ENCODE results near the gene MGAT5.

MGAT5 gene

GRCh38 chr2:134431838-134432434 lies 178.1 kb downstream of the MGAT5 start:
- no peak for TF ChIP-seq CTCF (IDR thresholded peaks at IDR 0.05)

GRCh38 chr2:134432435-134432883 lies 178.6 kb downstream of the MGAT5 start:
- no peak for TF ChIP-seq CTCF (IDR thresholded peaks at IDR 0.05)

- no peak for TF ChIP-seq CTCF (IDR thresholded peaks at IDR 0.05)
These were observed 179.6 kb downstream of the MGAT5 start for GRCh38 chr2:134433469-134433868.

GRCh38 chr2:134433979-134434378 lies 180.1 kb downstream of the MGAT5 start:
- TF ChIP-seq CTCF (IDR thresholded peaks at IDR 0.05): no peak

GRCh38 chr2:134435505-134435904 lies 181.6 kb downstream of the MGAT5 start:
- no peak for TF ChIP-seq CTCF (IDR thresholded peaks at IDR 0.05)

- TF ChIP-seq CTCF (IDR thresholded peaks at IDR 0.05): no peak
These were observed 182.1 kb downstream of the MGAT5 start for GRCh38 chr2:134435936-134436335.

- TF ChIP-seq CTCF (IDR thresholded peaks at IDR 0.05): no peak
These were observed 182.8 kb downstream of the MGAT5 start for GRCh38 chr2:134436706-134437105.

GRCh38 chr2:134438371-134438770 lies 184.5 kb downstream of the MGAT5 start:
- no peak for TF ChIP-seq CTCF (IDR thresholded peaks at IDR 0.05)
